GM23248 (cell line): ENCODE data around the gene HNRNPA0.

Experiments used
- EZH2 ChIP-seq: fragments of 200-600 bp; sonication (generic); IDR thresholded peaks from 2 replicates; pipeline ENCODE4 v1.6.1; 2018; ENCODE audit warnings: antibody characterized with exemption, mild to moderate bottlenecking; ENCODE audit not compliant: insufficient read depth, poor library complexity, severe bottlenecking
- EZH2phosphoT487 ChIP-seq: fragments of 200-600 bp; sonication (generic); IDR thresholded peaks from 2 replicates; pipeline ENCODE4 v1.6.1; 2018; ENCODE audit warnings: antibody characterized with exemption, moderate library complexity, mild to moderate bottlenecking, low read depth; ENCODE audit not compliant: insufficient read depth

DNA sequence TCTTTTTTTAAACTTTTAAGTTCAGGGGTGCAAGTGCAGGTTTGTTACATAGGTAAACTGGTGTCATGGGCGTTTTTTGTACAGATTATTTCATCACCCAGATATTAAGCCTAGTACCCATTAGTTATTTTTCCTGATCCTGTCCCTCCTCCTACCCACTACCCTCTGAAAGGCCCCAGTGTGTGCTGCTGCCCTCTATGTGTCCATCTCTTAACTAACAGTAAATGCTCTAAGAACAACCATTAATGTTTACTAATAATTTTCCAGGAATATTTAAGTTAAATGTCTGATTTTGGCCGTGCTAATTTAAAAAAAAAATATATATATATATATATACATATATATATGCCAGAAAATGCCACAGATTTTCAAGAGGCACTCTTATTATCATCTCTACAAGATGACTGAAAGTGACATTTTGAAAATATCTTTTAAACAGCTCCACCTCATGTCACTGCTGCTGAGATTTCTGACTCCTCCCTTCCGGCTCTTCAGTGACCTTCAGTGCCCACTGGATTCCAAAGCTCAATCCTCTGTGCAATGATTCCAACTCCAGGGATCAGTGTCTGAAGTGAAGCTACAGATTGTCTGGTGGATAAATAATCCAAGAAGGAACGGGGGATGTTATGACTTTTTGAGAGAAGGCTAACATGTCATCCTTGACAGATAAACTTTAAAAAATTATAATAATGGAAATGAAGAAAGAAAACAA, 46.7 kb upstream of the HNRNPA0 start:
- no peak for TF ChIP-seq EZH2
- TF ChIP-seq EZH2phosphoT487, result no peak
